Epithelial cell of esophagus (primary cell): Measurements from ENCODE around the gene CUL7.

Experiments
- DNase-seq: peaks from one replicate; pipeline ENCODE4 v3.0.0; 2010; ENCODE audit warnings: low read depth
- H3K4me3 ChIP-seq: 2 replicates; pipeline ENCODE4 v1.5.1; 2011; ENCODE audit warnings: mild to moderate bottlenecking, low read length, control low read depth
- CTCF ChIP-seq: IDR thresholded peaks from 2 replicates; pipeline ENCODE4 v1.5.1; 2011; ENCODE audit warnings: low read depth, mild to moderate bottlenecking, low read length, control low read depth, inconsistent platforms; ENCODE audit not compliant: insufficient read depth; ENCODE audit errors: missing control alignments

Gene CUL7

GRCh38 chr6:43093436-43094289 is 40.0 kb upstream of the CUL7 start:
- peak overlapping the region; percentile 10 for H3K4me3 ChIP-seq
- TF ChIP-seq CTCF: no peak
- peak; percentile 50 for DNase-seq

GRCh38 chr6:43092635-43093034 is 39.0 kb upstream of the CUL7 start:
- no peak overlapping the region for H3K4me3 ChIP-seq
- no peak for DNase-seq
- no peak for TF ChIP-seq CTCF

GRCh38 chr6:43091436-43091991 is 37.9 kb upstream of the CUL7 start:
- no peak for TF ChIP-seq CTCF
- no peak for DNase-seq

GRCh38 chr6:43091020-43091419 is 37.4 kb upstream of the CUL7 start:
- H3K4me3 ChIP-seq: no peak overlapping the region
- no peak for TF ChIP-seq CTCF
- DNase-seq: no peak

More at GRCh38 chr6:43091436-43091991, 37.9 kb upstream of the CUL7 start:
- H3K4me3 ChIP-seq: no peak overlapping the region

GRCh38 chr6:43090559-43090956 is 36.9 kb upstream of the CUL7 start:
- no peak for TF ChIP-seq CTCF
- DNase-seq: no peak
- no peak overlapping the region for H3K4me3 ChIP-seq

- TF ChIP-seq CTCF: no peak
- no peak for DNase-seq
- H3K4me3 ChIP-seq: no peak overlapping the region
Measured at GRCh38 chr6:43089874-43090558, 36.4 kb upstream of the CUL7 start.
